GM12891 (cell line): ENCODE measurements around the gene PRAMEF9. TPM values are rescaled to one million over a fixed set of nuclear protein-coding genes. Genes with fewer than 3 reads are reported as not detected.
"Not testable (repeated sequence)": the region's sequence is repeated elsewhere in the genome, so short reads cannot be mapped to it uniquely, and the experiment has no call there.

Experiments used
- DNase-seq: peaks from one replicate; pipeline ENCODE4 v3.0.0; 2011; ENCODE audit warnings: low spot score; ENCODE audit not compliant: insufficient read length
- FAIRE-seq: peaks from 2 replicates; lab custom pipeline; 2011; peaks lifted over from hg19 to GRCh38; lab: Jason Lieb, UNC
- PAX5 ChIP-seq: IDR thresholded peaks from 2 replicates; pipeline ENCODE4 v1.6.1; 2011; ENCODE audit warnings: low read length, moderate library complexity, mild to moderate bottlenecking; ENCODE audit not compliant: insufficient read depth, severe bottlenecking
- POLR2A ChIP-seq: IDR thresholded peaks from 2 replicates; pipeline ENCODE4 v1.6.1; 2011; ENCODE audit warnings: low read depth, low read length, control low read depth
- POLR2AphosphoS5 ChIP-seq: IDR thresholded peaks from 2 replicates; pipeline ENCODE4 v1.6.1; 2011; ENCODE audit warnings: low read depth, low read length, control low read depth
- POU2F2 ChIP-seq: IDR thresholded peaks from 2 replicates; pipeline ENCODE4 v1.6.1; 2011; ENCODE audit warnings: low read depth, mild to moderate bottlenecking, control low read depth, low read length, moderate library complexity
- SPI1 ChIP-seq: IDR thresholded peaks from 2 replicates; pipeline ENCODE4 v1.6.1; 2011; ENCODE audit warnings: low read depth, low read length, control low read depth
- TAF1 ChIP-seq: IDR thresholded peaks from 2 replicates; pipeline ENCODE4 v1.6.1; 2011; ENCODE audit warnings: low read depth, low read length, control low read depth
- polyA plus RNA-seq: library from polyadenylated mRNA; unstranded; fragments of >200 nt; gene quantifications from one replicate; pipeline ENCODE4 v1.2.1, GENCODE V29; 2012; ENCODE audit warnings: low read depth, missing spikeins, inconsistent platforms; ENCODE audit not compliant: missing spikeins

Gene PRAMEF9
- not detected for polyA plus RNA-seq

GRCh38 chr1:13171548-13171947 lies at the start of gene PRAMEF9:
PRAMEF9 (plus strand) TSS chr1:13171848; CDS start chr1:13175281, 3,433 bp downstream.
- DNase-seq, FAIRE-seq: not testable (repeated sequence)

GRCh38 chr1:13155909-13156308 lies 15.7 kb upstream of the PRAMEF9 start, which contains the start of gene PRAMEF26:
PRAMEF26 (minus strand) TSS chr1:13156009; CDS start chr1:13153095, 2,914 bp downstream.
- not testable (repeated sequence) for FAIRE-seq

GRCh38 chr1:13165531-13165930 lies 6.1 kb upstream of the PRAMEF9 start, which contains the start of gene HNRNPCL4:
HNRNPCL4 (minus strand) TSS chr1:13165631; CDS start chr1:13165467, 164 bp downstream.
- FAIRE-seq, DNase-seq: not testable (repeated sequence)

More at GRCh38 chr1:13155909-13156308, 15.7 kb upstream of the PRAMEF9 start, which contains the start of gene PRAMEF26:
- not testable (repeated sequence) for DNase-seq

- not testable (repeated sequence) for DNase-seq, FAIRE-seq
Observed at GRCh38 chr1:13201309-13201708, 29.7 kb downstream of the PRAMEF9 start, which contains the start of gene PRAMEF13. PRAMEF13 (minus strand) TSS chr1:13201409; CDS start chr1:13199589, 1,820 bp downstream.

GRCh38 chr1:13208712-13209111 lies 37.1 kb downstream of the PRAMEF9 start:
- FAIRE-seq, DNase-seq: not testable (repeated sequence)

- not testable (repeated sequence) for DNase-seq, FAIRE-seq
Observed at GRCh38 chr1:13216619-13217018, 45.0 kb downstream of the PRAMEF9 start.

- not testable (repeated sequence) for FAIRE-seq, DNase-seq
Observed at GRCh38 chr1:13219203-13219602, 47.6 kb downstream of the PRAMEF9 start.

GRCh38 chr1:13222788-13223187 lies 51.1 kb downstream of the PRAMEF9 start:
- not testable (repeated sequence) for DNase-seq, FAIRE-seq

GRCh38 chr1:13224480-13225060 lies 52.9 kb downstream of the PRAMEF9 start:
- no peak for TF ChIP-seq POLR2AphosphoS5
- TF ChIP-seq POLR2A: no peak
- no peak for TF ChIP-seq TAF1
- TF ChIP-seq SPI1: no peak
- no peak for TF ChIP-seq POU2F2
- no peak for TF ChIP-seq PAX5
- DNase-seq: no peak
- FAIRE-seq: no peak

GRCh38 chr1:13225675-13226204 lies 54.1 kb downstream of the PRAMEF9 start, which contains the start of gene PRAMEF18:
PRAMEF18 (minus strand) TSS chr1:13226154; CDS start chr1:13226106, 48 bp downstream.
- not testable (repeated sequence) for DNase-seq, FAIRE-seq

GRCh38 chr1:13227271-13228055 lies 55.8 kb downstream of the PRAMEF9 start:
- not testable (repeated sequence) for DNase-seq, FAIRE-seq

- no peak for DNase-seq
- FAIRE-seq: no peak
- no peak for TF ChIP-seq SPI1
Observed at GRCh38 chr1:13228343-13228781, 56.7 kb downstream of the PRAMEF9 start.
